HG03095 (cell line): ENCODE measurements around the gene ITPRID1.

Source experiments
- ATAC-seq: cut with Tn5 transposase; IDR thresholded peaks from one replicate; pipeline ENCODE4 v1.9.1; 2021; ENCODE audit warnings: moderate library complexity; ENCODE audit not compliant: unreplicated experiment

ITPRID1 gene

GRCh38 chr7:31692871-31693270, 179.0 kb downstream of the ITPRID1 start:
- ATAC-seq: no peak

- no peak for ATAC-seq
These were observed 182.1 kb downstream of the ITPRID1 start for GRCh38 chr7:31695859-31696614.

- no peak for ATAC-seq
These were observed 185.2 kb downstream of the ITPRID1 start for GRCh38 chr7:31699050-31699449.

- ATAC-seq: no peak
These were observed 188.5 kb downstream of the ITPRID1 start for GRCh38 chr7:31702354-31702753.

GRCh38 chr7:31705377-31705776, 191.5 kb downstream of the ITPRID1 start:
- no peak for ATAC-seq

GRCh38 chr7:31707089-31707488, 193.2 kb downstream of the ITPRID1 start:
- no peak for ATAC-seq
